ENCODE results near the gene EIF5.

DNA sequence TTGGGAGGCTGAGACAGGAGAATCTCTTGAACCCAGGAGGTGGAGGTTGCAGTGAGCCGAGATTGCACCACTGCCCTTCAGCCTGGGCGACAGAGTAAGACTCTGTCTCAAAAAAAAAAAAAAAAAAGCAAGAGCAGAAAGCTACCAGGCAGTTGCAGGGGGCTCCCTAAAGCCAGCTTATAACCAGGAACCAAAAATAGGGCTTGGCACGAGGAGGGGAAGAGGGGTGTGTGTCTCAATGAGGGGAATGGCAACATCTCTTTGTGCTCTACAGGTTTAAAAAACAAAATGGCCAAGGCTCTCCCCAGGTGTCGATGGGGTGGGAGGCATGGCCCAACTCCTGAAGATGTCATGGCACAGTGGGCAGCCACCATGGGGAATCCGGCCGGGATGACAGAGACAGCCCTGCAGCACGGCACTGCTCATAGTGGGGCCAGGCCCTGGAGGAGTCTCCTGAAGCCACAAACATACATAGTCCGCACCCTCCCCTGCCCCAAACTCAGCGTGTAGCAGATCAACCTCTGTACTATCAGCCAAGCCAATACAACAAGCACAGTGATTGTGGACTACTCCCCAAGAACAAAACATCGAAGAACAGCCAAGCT lies 16.0 kb upstream of the EIF5 start:
- TF ChIP-seq POLR2A (IDR thresholded peaks at IDR 0.05; ENCODE audit: borderline replicate concordance, extremely low read depth, insufficient read depth, insufficient read length) (no peak), CTCF (IDR thresholded peaks at IDR 0.05 in 2 of 3, conservative IDR thresholded peaks at IDR 0.05 in 1 of 3; ENCODE audit: borderline replicate concordance in 1 of 3, insufficient read depth in 1 of 3, low read depth in 2 of 3, low read length in 2 of 3) (no peak), EZH2 (IDR thresholded peaks at IDR 0.05) (no peak), CEBPB (IDR thresholded peaks at IDR 0.05; ENCODE audit: low read depth) (no peak), ZNF274 (IDR thresholded peaks at IDR 0.05; ENCODE audit: low read depth, low read length) (no peak), ZFX (IDR thresholded peaks at IDR 0.05) (no peak), POLR2AphosphoS5 (IDR thresholded peaks at IDR 0.05; ENCODE audit: low read depth, low read length) (no peak), ZBTB33 (IDR thresholded peaks at IDR 0.05; ENCODE audit: extremely low read depth, insufficient replicate concordance, low read length) (no peak), EZH2phosphoT487 (IDR thresholded peaks at IDR 0.05; ENCODE audit: borderline replicate concordance) (no peak), EGR1 (IDR thresholded peaks at IDR 0.05; ENCODE audit: low read depth) (no peak), YY1 (IDR thresholded peaks at IDR 0.05; ENCODE audit: extremely low read depth, insufficient replicate concordance, low read depth, low read length) (no peak)

Data from HCT116 (cell line).